CD1c-positive myeloid dendritic cell (primary cell): Measurements from ENCODE around the gene RGS6.
A peak's percentile ranks its signal among the peaks of the same experiment; 100 is the strongest.

ENCODE experiments used
- DNase-seq: peaks from one replicate; pipeline ENCODE4 v3.0.0-alpha.2; 2016; ENCODE audit errors: extremely low spot score

Gene RGS6

DNA sequence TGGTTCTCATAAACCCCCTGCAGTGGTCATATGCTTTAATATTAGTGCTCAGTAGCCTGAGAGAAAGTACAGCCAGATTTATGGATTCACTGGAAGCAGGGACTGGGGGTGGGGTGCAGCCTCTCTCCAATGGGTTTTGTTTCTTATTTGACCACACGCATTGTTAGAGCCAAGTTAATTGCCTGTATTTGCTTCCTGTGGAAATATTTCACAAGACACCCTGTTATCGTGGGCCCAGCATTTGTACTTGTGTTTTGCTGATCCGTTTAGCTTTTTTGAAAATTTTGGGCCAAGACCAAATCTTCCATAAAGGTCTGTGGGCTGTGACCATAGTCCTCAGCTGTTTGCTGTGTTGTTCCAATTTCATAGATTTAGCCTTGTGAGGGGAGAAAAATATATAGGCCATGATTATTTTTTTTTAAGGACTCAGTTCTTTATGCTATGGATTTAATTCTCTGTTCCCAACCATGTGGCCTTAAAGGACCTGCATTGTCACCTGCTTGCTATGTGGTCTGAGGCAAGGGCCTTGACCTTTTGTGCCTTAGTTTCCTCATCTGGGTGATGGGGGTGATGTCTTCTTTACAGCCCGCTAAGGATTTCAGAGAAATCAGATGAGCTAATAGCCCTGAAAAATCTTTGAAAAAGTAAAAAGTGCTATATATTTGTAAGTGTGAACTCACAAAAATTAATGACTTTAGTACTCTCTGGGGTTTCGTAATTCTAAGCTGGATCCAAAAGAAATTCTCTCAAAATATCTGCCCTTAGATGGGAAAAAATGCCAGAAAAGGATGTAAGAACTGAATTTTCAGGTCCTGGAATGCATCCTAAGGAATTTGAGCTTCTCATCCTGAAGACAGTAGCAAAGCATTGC, 591.4 kb downstream of the RGS6 start:
- DNase-seq: no peak

DNA sequence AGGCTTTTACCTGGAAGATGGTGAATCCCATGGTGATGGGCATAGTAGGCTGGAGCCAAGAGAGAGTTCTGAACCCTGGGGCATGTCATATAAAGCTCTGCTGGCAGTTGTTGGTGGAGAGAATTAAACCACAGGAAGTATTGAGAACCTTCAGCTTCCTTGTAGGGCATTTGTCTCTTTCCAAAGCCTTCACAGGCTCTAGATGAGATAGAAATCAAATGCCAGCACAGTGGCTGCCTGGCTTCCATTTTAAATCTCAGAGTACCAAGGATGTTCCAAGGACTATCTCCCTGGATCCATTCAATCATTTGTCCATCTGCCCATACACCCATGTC, 592.0 kb downstream of the RGS6 start:
- DNase-seq: no peak

DNA sequence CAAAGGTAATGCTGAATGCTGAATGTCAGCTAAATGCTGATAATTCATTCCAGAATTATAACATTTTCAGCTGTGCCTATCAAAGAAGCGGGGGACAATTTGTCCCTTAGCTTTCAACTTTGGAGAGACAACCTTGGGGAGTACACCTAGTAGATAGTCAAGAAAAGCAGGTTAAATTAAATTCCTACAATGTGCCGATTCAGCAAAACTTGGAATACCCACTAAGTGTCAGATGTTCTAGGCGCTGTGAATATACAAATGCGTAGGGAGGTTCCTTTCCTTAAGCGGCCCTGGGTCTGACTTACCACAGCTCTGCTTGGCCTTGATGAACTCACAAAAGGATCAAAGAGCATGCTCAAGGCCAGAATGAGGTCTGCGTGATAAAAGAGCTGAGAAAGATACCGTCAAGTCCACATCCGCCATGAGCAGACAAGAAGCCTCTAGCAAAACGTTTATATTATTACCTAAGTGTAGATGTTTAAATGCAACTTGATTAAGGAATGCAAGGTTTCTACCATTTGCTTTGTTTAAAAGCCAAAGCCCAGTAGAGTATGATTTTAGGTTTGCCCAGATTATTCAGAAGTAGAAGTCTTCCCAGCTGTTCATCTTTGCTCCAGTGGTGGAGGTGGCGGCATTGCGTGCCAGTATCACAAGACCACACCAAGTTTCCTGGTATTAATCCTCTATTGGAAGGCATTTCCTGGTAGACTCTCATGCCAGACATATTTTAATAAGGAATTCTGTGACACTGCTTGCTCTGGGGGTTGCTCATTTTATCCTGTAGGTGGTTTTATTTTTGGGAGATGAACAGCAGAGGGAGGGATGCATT, 593.1 kb downstream of the RGS6 start:
- no peak for DNase-seq

DNA sequence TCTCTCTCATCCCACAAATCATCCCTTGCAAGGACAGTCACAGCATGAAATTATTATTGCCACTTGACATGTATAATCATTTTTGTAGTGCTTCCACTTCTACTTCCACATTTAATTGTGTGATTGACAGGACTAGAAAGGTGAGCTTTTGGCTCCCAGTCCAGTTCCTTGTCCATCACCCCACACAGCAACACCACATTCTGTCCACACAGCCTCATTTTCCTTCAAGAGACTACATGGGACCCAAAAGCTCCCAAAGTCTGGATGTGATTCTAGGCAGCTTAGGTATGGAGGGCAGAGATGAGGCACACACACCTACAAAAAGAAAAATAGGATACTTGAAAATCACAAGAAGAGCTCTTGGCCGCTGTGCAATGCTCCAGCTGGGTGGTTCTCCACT, 595.4 kb downstream of the RGS6 start:
- DNase-seq: peak; percentile 24

DNA sequence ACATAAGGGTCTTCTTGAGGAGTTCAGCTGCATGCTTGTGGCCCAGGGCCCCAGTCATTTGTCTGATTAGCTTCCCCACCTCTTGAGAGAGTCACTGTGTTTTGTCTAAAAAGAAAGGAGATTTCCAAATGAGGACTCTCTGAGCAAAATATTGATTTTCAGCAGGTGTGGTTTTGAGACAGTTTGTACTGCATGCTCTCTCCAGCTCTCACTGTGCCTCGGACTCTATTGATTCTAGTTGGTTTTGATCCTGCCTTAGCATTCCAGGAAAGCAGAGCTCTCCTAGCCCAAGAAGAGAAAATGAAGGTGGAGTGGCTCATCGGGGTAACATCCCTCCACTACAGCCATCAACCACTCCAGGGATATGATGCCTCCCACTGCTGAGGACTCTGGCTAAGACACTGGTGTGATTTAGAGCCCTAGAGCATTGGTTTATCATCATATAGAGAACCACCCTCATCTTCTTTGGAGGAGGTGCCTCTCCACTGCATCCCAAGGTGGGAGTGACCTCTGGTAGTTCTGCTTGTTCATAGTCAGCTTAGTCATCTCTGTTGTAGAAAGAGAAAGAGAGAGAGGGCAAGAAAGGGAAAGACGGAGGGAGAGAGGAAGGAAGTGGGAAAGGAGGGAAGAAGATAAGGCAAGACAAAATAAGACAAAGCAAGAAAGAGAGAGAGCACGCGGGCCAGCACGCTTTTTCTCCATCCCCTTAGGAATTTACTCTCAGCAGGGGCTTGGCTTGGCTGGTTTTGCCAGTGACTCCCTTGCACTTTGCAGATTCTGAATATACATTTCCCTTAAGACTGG, 596.0 kb downstream of the RGS6 start:
- DNase-seq: peak; percentile 21

DNA sequence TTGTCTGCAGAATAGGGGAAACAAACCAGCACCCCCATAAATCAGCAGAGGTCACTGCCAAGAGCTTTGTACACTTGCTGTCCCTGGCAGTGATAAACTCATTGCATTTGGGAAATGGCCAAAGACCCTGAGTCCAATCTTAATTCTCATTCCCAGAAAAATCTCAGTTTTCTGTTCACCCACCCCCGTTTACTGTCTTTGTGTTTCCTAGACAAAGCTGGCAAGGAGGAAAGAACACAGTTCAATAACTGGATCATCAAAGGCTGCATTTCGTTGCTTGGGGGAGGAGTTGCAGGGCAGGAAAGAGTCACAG, 596.6 kb downstream of the RGS6 start:
- DNase-seq: no peak

DNA sequence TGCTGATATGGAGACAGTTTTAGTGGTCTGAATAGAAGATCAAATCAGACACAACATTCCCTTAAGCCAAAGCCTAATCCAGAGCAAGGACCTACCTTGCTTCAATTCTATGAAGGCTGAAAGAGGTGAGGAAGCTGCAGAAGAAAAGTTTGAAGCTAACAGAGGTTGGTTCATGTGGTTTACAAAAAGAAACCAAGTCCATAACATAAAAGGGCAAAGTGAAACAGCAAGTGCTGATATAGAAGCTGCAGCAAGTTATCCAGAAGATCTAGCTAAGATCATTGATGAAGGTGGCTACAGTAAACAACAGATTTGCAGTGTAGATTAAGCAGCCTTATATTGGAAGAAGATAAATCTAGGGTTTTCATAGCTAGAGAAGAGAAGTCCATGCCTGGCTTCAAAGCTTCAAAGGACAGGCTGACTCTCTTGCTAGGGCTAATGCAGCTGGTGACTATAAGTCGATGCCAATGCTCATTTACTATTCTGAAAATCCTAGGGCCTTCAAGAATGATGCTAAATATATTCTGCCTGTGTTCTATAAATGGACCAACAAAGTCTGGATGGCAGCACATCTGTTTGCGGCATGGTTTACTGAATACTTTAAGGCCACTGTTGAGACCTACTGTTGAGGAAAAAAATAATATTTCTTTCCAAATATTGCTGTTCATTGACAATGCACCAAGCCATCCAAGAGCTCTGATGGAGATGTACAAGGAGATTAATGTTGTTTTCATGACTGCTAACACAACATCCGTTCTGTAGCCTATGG, 600.6 kb downstream of the RGS6 start:
- DNase-seq: no peak

DNA sequence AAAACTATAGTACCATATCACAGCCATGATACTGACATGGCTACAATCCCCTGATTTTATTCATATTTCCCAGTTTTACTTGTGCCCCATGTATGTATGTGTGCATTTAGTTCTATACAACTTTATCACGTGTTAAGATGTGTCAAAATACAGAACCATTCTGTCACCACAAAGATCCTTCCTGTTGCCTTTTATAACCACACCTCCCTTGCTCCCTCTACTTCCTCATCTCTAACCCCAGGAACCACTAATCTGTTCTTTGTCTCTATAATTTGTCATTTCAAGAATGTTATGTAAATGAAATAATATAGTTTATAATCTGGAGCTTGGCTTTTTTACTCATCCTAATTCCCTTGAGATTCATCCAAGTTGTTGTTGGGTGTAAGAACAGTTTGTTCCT, 603.3 kb downstream of the RGS6 start:
- peak; percentile 79 for DNase-seq

DNA sequence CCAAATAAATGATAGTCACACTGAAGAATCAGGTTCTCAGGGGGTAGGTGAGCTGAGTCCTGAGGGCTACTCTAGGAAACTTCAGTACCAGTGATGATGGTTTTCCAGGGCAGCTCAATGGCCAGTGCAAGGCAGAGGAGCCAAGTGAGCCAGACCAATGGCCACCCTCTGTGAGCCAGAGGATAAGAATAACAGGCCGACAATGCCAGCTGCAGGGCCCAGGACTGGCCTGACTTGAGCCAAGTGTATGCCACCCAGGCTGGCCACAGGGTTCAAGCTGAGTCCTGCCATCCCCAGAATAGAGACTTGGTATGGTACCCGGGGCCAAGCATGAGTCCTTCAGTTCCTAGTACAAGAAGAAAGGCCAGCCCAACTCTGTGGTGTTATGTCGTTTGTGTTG, 606.2 kb downstream of the RGS6 start:
- no peak for DNase-seq

DNA sequence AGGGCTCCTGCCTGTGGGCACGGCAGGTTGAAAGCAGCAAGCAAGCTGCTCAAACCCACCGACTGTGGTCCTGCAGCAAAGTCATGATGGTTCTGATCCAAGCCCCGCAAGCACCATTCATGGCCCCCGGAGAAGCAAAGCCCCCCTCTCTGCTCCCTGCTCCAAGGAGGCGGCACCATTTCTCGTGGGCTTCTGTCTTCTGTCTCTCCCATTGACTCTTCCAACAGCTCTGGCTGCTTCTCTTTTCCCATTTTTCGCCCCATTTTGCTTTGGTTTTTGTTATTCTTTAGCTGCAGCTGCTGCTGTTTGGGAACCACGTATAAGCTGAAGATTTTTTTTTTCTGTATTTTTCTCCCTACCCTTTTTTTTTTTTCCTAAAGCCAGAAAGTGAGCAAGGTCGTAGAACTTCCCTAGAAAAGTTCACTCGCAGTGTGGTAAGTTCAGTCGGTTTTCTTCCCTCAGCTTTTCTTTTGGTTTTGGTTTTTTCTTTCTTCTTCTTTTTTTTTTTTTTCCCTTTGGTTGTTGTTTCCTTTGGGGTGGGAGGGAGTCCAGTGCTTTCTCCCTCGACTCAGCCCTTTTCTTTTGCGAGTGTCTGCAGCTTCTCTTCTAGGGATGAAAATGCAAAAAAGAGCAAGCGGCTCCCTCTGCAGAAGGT, 607.6 kb downstream of the RGS6 start:
- DNase-seq: no peak

DNA sequence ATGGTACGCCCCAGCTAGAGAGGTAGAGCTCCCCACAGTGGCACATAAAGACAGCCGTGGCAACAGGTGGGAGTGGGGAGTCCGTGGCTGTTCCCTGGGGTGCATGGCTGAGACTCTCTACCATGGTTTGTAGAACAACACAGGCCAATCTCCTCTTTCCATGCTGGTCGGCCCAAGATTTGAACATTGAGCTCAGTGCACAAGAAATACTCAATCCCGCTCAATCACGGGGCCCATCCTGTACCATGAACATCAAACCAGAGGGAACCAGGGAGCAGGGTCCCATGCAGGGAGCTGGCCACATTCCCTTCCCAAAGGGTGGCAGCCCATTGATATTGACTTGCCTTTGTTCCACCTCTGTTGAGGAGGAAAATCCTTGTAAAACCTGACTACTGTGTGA, 608.6 kb downstream of the RGS6 start:
- no peak for DNase-seq

DNA sequence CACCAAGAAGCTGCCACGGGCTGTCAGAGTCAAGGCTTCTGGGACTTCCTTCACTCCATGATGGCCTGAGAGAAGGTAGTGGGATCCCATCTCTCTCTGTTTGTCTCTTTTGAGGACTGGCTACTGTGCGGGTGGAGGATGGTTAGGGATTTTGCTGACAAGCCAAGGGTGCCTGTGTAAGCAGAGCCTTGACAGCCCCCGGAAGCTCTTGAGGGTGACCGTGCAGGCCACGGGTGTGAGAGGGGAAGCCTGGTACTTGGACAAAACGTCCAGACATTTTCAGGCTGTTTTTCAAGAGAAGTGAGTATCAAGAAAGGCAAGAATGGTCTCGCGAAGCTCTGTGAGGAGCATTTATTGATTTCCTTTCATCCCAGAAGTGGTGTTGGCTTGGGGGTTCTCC, 609.3 kb downstream of the RGS6 start:
- DNase-seq: no peak

DNA sequence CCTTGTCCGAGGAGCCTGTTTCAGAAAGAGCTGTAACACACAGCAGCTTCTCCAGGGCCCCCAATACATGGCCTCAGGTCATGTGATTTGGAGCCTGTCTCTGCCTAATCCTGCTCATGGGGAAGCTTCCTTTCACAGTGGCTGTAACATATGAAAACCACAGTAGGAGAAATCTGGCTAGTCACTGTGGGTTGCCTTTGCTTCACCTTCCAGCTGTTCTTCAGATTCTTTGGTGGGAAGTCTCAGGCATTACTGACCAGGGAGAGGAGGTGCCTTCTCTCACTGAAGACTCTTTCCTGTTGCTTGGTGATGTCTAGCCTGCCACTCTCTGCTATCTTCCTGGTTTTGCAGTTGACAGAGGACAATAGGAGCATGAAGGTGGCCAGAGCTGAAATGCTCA, 611.1 kb downstream of the RGS6 start:
- peak; percentile 19 for DNase-seq

DNA sequence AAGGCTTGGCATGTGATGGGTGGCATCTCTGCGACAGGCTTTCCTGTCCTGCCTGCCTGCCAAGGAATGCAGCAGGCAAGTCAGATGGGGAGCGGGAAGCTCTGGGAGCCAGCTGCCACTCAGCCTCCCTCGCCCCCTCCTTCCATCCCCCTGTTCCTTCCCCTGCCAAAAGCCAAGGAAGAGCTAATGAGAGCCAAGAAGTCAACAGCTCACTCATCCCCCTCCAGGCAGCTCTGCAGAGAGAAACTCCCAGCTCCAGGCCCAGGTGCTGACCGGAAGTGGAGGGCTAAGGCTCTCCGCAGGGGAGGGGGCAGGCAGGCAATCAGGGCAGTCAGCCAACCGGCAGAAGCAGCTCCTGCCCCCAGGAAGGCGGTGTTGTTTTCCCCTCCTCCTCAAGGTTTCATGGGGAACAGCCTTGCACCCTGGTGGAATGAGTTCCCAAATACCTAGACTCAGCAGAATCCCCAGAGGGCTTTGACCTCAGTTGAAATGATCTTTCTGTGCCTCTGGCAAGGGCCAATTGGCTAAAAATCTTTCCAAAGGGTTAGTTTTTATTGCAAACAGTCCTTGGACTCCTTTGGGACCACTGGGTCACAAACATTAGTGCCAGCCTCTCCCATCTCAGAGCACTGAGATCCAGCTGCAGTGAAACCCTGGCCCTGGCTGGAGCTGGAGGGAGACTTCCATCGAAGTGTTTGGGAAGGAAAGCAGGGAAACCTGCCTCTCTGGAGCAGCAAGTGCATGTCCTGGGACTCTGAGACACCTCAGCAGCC, 612.6 kb downstream of the RGS6 start:
- no peak for DNase-seq

DNA sequence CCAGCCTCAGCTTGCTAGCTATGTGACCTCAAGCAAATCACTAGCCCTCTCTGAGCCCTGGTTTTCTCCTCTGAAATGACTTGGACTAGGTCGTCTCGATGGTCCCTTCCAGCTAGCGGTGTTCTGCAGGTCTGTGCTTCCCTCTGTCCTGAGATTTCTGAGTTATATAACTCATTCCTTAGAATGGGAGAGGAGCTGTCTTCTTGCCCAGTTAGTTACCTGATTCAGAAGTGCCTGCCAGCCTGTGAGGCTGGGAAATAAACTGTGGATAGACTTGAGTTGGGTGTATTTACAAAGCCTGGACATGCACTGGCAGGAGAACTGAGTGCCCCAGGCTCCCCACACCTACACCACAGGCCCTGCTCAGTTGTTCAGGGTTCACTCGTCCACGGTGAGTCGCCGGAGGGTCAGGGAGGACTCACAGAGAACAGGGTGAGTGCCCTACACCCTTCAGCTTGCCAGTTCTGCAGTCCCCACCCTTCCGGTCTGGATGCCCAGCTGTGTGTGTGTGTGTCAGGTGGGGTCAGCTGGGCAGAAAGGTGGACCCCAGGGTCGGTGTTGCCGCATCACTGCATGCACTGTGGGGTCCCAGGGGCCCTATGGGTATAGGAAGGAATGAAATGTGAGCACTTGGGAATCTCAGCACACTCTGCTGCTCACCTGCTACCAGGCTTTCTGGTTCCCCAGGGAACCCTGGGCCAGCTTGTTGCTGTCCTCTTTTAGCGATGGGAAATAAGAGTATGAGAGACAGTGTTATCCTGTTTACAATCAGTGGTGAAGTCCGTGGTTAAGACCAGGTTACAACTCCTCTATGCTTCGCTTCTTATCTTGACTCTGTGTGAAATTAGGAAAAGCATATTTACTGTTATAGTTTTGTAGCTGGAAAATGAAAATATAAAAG, 613.4 kb downstream of the RGS6 start:
- DNase-seq: no peak

DNA sequence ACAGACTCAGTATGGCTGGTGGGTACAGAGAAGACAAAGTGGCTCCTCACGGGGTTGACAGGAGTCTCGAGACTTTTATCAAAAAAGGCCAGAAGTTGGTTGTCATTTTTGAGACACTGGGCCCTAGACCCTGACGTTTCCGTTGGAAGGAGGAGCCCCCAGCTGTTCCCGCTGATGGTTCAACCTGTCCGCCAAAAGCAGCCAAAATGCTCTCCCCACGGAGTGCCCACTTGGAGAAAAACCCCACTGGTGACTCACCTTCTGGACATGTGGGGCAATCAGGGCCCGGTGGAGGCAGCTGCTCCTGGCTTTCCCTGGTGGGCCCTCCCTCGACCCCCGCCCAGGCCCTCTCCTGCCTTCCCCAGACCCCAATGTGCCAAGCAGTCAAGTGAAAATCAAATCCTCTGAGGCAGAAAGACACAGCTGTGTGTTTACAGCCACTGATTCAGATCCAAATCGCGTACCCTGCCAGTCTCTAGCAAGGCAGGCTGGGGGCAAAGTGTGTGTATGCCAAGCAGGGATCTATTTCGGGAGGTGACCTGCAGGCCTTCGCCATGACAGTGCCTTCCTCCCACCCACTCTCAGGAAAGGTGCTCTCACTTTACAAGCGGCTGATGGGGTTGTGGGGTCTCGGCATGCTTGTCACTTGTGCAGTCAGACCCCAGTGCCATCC, 614.3 kb downstream of the RGS6 start:
- no peak for DNase-seq

DNA sequence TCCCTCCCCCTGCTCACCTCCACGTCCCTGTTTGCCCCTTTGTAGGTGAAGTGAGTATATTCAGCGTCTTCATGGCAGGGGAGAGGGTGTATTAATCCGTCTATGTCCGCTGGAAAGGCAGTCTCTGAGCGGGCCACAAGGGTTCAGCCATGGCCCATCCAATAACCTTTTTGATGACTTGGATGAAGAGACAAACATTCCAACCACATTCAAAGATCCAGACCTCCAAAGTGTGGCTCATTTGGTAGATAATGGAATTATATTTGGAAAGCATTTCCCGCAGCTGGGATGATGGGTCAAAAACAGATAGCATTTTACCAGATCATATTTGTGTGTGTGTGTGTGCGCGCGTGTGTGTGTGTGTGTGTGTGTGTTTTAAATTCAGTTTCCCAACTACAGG, 615.8 kb downstream of the RGS6 start:
- DNase-seq: no peak

DNA sequence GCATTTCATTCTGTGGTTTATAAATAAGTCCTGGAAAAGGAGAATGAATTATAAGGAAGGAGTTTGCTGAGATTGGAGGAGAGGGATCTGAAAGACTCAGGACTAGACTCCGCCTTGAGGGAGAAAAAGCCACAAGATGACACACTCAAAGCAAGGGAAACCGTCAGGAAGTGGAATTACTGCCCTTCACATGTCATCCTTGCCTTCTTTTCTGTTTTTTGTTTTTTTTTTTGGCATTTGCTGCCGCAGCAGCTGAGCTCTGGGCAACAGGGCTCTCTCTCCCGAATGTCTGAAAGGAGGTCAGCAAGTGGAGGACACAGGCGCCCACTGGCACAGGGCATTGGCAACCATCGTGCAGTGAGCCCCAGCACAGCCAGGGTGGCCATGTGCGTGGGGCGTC, 616.8 kb downstream of the RGS6 start:
- no peak for DNase-seq

DNA sequence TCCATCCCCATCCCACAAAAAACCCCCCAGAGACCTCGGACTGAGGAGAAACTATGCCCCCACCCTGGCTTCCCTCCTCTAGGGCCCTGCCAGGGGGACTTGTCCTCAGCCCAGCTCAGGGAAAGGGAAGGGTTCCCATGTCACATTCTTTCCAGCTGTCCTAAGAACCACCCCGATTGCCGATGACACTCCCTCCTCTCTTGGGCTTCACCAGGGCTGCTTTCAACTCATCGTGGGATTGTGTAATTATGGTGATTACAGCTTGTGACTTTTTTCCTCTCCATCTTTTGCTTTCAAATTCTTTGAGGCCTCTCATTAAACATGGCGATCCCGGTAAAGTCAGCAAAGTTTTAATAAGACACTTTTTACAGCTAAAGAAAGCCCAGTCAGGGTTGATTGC, 617.6 kb downstream of the RGS6 start:
- no peak for DNase-seq
